ENCODE results near the gene SMAD4. TPM values are rescaled to one million over a fixed set of nuclear protein-coding genes. Genes with fewer than 3 reads are reported as not detected.
"Not testable (repeated sequence)": the region's sequence is repeated elsewhere in the genome, so short reads cannot be mapped to it uniquely, and the experiment has no call there.

Gene SMAD4
- polyA plus RNA-seq (ENCODE audit: insufficient read length), result 79.7 TPM

- DNase-seq (ENCODE audit: low read depth), result peak; percentile 82
Observed at GRCh38 chr18:51029694-51030536, at the start of gene SMAD4. TSS of gene SMAD4 (plus strand) at chr18:51030213. CDS start at chr18:51047047, 16,834 bp downstream.

GRCh38 chr18:50981381-50981780 lies 48.6 kb upstream of the SMAD4 start:
- DNase-seq (ENCODE audit: low read depth), result no peak

- no peak for DNase-seq (ENCODE audit: low read depth)
Observed at GRCh38 chr18:50982086-50982801, 47.8 kb upstream of the SMAD4 start.

GRCh38 chr18:50982802-50983179 lies 47.2 kb upstream of the SMAD4 start:
- no peak for DNase-seq (ENCODE audit: low read depth)

GRCh38 chr18:50986360-50987087 lies 43.5 kb upstream of the SMAD4 start:
- no peak for DNase-seq (ENCODE audit: low read depth)

- DNase-seq (ENCODE audit: low read depth), result no peak
Observed at GRCh38 chr18:50987261-50987660, 42.8 kb upstream of the SMAD4 start.

GRCh38 chr18:50989711-50990110 lies 40.3 kb upstream of the SMAD4 start:
- no peak for DNase-seq (ENCODE audit: low read depth)

GRCh38 chr18:50992351-50992762 lies 37.7 kb upstream of the SMAD4 start:
- no peak for DNase-seq (ENCODE audit: low read depth)

- DNase-seq (ENCODE audit: low read depth), result no peak
Observed at GRCh38 chr18:50994031-50994430, 36.0 kb upstream of the SMAD4 start.

- not testable (repeated sequence) for DNase-seq (ENCODE audit: low read depth)
Observed at GRCh38 chr18:51003174-51003573, 26.8 kb upstream of the SMAD4 start.

- no peak for DNase-seq (ENCODE audit: low read depth)
Observed at GRCh38 chr18:51006061-51006818, 23.8 kb upstream of the SMAD4 start.

GRCh38 chr18:51006948-51007789 lies 22.8 kb upstream of the SMAD4 start:
- DNase-seq (ENCODE audit: low read depth), result no peak

- DNase-seq (ENCODE audit: low read depth), result no peak
Observed at GRCh38 chr18:51007790-51008139, 22.2 kb upstream of the SMAD4 start.

- no peak for DNase-seq (ENCODE audit: low read depth)
Observed at GRCh38 chr18:51009072-51009471, 20.9 kb upstream of the SMAD4 start.

GRCh38 chr18:51010218-51010617 lies 19.8 kb upstream of the SMAD4 start:
- no peak for DNase-seq (ENCODE audit: low read depth)

- DNase-seq (ENCODE audit: low read depth), result no peak
Observed at GRCh38 chr18:51011709-51012108, 18.3 kb upstream of the SMAD4 start.

- no peak for DNase-seq (ENCODE audit: low read depth)
Observed at GRCh38 chr18:51012441-51012840, 17.6 kb upstream of the SMAD4 start.

- DNase-seq (ENCODE audit: low read depth), result no peak
Observed at GRCh38 chr18:51013259-51013658, 16.8 kb upstream of the SMAD4 start.

GRCh38 chr18:51017140-51017879 lies 12.7 kb upstream of the SMAD4 start:
- DNase-seq (ENCODE audit: low read depth), result no peak

GRCh38 chr18:51020536-51020935 lies 9.5 kb upstream of the SMAD4 start:
- DNase-seq (ENCODE audit: low read depth), result no peak

Data from forelimb muscle (tissue), 1 donor.